NT2/D1 (cell line): ENCODE data around the gene GFOD1.
"Not testable (repeated sequence)": the region's sequence is repeated elsewhere in the genome, so short reads cannot be mapped to it uniquely, and the experiment has no call there.

ENCODE experiments used
- DNase-seq: peaks from one replicate; pipeline ENCODE4 v3.0.0-alpha.2; 2011; ENCODE audit warnings: low read depth, low spot score
- H3K27me3 ChIP-seq: 2 replicates; pipeline ENCODE4 v1.6.0; 2011; ENCODE audit warnings: mild to moderate bottlenecking; ENCODE audit not compliant: insufficient read length, insufficient read depth
- H3K36me3 ChIP-seq: 2 replicates; pipeline ENCODE4 v1.6.1; 2011; ENCODE audit warnings: mild to moderate bottlenecking, low read length, mixed read lengths; ENCODE audit not compliant: insufficient read depth, insufficient read length
- H3K4me1 ChIP-seq: 2 replicates; pipeline ENCODE4 v1.5.1; 2011; ENCODE audit not compliant: insufficient read depth, insufficient read length
- H3K4me3 ChIP-seq: 2 replicates; pipeline ENCODE4 v1.5.1; 2011; ENCODE audit warnings: low read depth; ENCODE audit not compliant: insufficient read length
- H3K9ac ChIP-seq: 2 replicates; pipeline ENCODE4 v1.6.0; 2011; ENCODE audit warnings: low read depth; ENCODE audit not compliant: insufficient read length
- H3K9me3 ChIP-seq: 2 replicates; pipeline ENCODE4 v1.5.1; 2011; ENCODE audit warnings: mild to moderate bottlenecking, low read length; ENCODE audit not compliant: insufficient read depth
- SUZ12 ChIP-seq: IDR thresholded peaks from 2 replicates; pipeline ENCODE4 v1.6.1; 2011; ENCODE audit not compliant: insufficient read length, insufficient read depth; ENCODE audit errors: extremely low read depth
- YY1 ChIP-seq: IDR thresholded peaks from 2 replicates; pipeline ENCODE4 v1.6.1; 2011; ENCODE audit not compliant: insufficient read length, insufficient read depth
- ZNF274 ChIP-seq: IDR thresholded peaks from 2 replicates; pipeline ENCODE4 v1.6.1; 2011; ENCODE audit warnings: mild to moderate bottlenecking, low read depth, low read length

The GFOD1 gene

DNA sequence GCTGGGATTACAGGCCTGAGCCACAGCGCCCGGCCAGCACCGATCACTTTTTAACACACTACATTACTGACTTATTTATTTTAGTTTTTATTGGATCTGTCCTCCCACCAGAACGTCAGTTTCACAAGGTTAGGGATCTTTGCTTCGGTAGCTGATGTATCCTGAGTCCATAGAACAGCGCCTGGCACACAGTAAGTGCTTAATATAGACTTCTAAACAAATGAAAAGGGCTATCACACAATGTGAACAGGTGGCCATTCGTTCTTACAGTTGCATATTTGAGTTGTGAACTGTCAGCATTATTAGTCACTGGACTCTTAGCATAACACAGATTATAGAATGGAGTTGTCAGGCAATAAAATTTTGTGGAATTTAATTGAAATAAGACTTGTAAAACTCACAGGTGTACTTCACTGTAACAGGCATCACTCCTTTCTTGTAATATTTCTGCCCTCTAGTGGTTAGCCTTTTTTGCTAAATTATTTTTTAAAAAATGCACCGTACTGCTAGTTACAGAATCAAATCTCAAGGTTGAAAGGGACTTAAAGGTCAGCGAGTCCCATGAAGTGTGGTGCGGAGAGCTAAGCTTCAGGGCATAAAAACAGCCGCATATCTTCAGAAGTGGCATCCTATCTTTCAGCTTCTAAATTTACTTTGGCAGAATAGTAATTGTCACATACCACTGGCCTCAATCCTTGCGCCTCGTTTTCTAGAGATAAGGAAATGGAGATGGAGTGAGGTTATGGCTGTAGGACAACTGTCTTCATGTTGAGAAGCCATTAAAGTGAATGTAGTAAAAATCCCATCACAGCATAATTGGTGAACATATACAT is 155.7 kb downstream of the GFOD1 start:
- Histone ChIP-seq H3K4me1 (no peaks in the 10 kb centered on the region), H3K27me3 (no peaks in the 10 kb centered on the region), H3K36me3 (no peaks in the 10 kb centered on the region), H3K4me3 (no peak overlapping the region), H3K9me3 (no peaks in the 10 kb centered on the region), H3K9ac (no peak overlapping the region)
- TF ChIP-seq SUZ12 (no peak), YY1 (no peak), ZNF274 (no peak)
- no peak for DNase-seq

DNA sequence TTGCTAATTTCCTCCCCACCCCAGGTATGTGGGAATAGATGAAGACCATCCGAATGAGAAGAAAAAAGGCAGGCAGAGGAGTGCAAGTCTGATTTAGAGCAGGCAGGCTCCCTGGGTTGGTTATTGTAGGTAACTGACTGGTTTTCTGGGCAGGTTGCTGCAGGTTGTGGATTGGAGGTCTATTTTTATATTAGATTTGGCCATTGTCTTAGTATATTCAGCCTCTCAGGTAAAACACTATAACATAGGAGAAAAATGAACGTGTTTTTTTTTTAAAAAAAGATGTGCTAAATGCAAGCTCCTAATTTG is 158.6 kb downstream of the GFOD1 start:
- DNase-seq: no peak

DNA sequence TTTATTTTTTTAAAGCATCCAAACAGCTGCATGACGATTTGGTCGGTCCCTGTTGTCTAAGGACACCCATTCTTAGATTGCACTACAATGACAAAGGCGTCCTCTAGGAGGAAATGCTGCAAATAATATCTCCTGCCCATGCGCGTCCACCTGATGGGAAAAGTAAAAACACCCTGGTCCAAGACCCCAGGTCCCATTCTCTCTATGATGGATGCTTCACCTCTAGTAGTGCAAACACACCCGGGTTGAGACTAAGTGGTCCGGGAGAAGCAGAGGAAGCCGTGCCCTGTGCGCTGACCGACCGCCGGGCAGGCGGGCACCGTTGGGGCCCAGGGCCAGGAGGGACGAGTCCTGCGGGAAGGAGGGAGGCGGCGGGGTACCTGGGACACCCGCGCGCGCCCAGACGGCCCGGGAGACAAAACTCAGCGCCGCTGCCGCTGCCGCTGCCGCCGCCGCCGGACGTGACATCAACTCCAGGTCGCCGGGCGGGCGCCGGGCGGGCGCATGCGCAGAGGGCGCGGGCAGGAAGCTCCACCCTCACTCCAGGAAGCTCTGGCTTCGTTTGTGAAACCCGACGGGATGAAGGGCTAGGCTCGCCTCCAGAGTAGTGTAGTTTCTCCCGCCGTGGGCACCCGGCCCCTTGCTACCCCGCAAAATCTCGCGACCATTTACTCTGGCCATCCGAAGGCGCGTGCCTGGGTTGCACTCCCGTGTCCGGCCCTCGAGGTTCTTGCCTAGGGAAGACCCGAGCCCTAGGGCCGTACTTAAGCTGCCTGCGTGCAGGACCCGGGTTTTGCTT is 159.1 kb downstream of the GFOD1 start, which contains the start of gene TBC1D7:
Gene TBC1D7, minus strand, starts transcription at position 462 of the 799 bp plus-strand sequence. CDS start 1,639 bp downstream, outside the sequence.
- Histone ChIP-seq H3K4me3 (peak within 1 kb of the TSS; percentile 81), H3K27me3 (no peaks in the 10 kb centered on the region), H3K9ac (peak within 1 kb of the TSS; percentile 96), H3K36me3 (peaks cover 18% of the 10 kb centered on the region), H3K9me3 (no peaks in the 10 kb centered on the region), H3K4me1 (no peaks in the 10 kb centered on the region)
- DNase-seq: peak; percentile 78
- no peak for TF ChIP-seq ZNF274

More for the DNA sequence above, 158.6 kb downstream of the GFOD1 start:
- TF ChIP-seq YY1 (no peak), ZNF274 (no peak), SUZ12 (no peak)
- peak overlapping the region; percentile 81 for H3K4me3 ChIP-seq
- H3K27me3 ChIP-seq: no peaks in the 10 kb centered on the region
- H3K36me3 ChIP-seq: peaks cover 14% of the 10 kb centered on the region
- H3K4me1 ChIP-seq: no peaks in the 10 kb centered on the region
- peak overlapping the region; percentile 96 for H3K9ac ChIP-seq
- no peaks in the 10 kb centered on the region for H3K9me3 ChIP-seq

DNA sequence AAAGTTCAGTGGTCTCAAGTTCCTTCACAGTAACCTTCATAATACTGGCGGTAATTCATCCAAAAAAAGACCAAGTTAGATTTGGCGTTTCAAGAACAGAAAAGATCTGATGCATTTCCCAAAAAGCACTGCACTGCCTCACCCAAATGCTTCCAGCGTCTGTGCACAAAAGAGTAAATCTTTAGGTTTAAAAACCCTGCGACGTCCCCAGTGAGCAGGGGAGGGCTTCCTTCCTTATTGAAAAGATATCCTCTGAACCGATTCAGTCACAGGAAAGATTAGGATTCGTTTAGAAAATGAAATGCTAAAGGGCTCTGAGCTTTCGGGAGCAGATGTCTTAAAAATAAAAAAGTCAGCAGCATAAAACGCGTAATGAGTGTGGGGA is 159.7 kb downstream of the GFOD1 start:
- no peak for TF ChIP-seq SUZ12
- no peak for TF ChIP-seq ZNF274
- no peak for TF ChIP-seq YY1
- no peak for DNase-seq
- Histone ChIP-seq H3K4me1 (no peaks in the 10 kb centered on the region), H3K36me3 (peaks cover 21% of the 10 kb centered on the region), H3K9ac (peak overlapping the region; percentile 96), H3K9me3 (no peaks in the 10 kb centered on the region), H3K27me3 (no peaks in the 10 kb centered on the region), H3K4me3 (peak overlapping the region; percentile 81)

DNA sequence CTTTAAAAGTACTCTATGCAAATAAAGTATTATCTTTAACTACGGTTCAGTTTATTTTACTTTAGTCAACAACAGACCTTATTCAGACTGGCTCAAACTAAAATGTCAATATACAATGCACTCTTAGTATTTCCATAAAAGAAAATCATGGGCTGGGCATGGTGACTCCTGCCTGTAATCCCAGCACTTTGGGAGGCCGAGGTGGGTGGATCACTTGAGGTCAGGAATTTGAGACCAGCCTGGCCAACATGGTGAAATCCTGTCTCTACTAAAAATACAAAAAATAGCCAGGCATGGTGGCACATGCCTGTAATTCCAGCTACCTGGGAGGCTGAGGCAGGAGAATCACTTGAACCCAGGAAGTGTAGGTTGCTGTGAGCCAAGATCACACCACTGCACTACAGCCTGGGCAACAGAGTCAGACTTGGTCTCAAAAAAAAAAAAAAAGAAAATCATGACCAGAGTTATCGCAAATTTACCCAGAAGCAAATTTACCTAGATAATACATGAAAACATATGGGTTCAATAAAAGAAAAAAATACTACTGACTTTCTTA is 161.3 kb downstream of the GFOD1 start:
- H3K27me3 ChIP-seq, H3K4me3 ChIP-seq, H3K9me3 ChIP-seq, H3K4me1 ChIP-seq, H3K9ac ChIP-seq, DNase-seq: not testable (repeated sequence)
- peaks cover 34% of the 10 kb centered on the region for H3K36me3 ChIP-seq

DNA sequence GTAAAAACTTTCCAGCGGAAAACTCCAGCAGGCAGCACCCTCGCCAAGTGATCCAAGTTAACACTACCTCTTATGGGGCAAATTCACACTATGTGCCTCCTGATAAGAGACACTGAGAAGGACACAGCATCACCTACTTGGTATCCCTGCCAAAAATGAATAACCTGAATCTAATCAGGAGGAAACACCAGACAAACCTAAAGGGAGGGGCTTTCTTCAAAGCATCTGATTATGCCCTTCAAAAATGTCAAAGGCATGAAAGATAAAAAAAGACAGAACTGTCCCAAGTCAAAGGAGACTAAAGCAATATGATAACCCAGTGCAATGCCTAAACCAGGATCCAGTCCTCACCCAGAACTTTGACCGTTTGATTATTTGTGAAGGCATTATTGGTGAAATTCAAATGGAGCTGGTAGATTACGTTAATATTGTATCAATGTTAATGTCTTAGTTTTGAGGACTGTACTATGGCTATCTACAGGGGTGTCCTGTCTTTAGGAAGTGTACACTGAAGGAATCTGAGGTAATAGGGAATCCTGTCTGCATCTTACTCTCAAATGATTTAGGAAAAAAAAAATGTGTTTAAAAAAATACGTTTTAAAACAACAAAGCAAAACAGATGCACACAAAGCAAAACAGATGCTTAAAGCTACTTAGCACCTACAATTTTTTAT is 167.4 kb downstream of the GFOD1 start:
- H3K4me1 ChIP-seq: no peaks in the 10 kb centered on the region
- TF ChIP-seq YY1 (no peak), ZNF274 (no peak), SUZ12 (no peak)

DNA sequence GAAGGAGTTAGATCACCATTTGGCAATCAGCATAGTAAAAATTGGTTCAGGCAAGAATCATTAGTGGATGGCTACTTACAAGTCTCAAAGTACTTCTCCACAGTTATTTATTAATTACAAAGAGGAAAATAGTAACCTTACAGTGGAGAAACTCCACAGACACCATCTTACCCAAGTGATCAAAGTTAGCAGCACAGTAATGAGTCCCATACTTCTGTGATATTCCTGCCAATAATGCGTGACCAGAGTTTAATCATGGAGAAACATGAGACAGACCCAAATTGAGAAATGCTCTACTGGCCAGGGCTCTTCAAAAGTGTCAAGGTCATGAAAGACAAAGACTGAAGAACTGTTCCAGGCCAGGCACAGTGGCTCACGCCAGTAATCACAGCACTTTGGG is 168.6 kb downstream of the GFOD1 start:
- Histone ChIP-seq H3K4me1 (no peaks in the 10 kb centered on the region), H3K36me3 (peaks cover 80% of the 10 kb centered on the region), H3K27me3 (no peaks in the 10 kb centered on the region), H3K9ac (no peak overlapping the region), H3K9me3 (no peaks in the 10 kb centered on the region), H3K4me3 (no peak overlapping the region)
- no peak for TF ChIP-seq SUZ12
- TF ChIP-seq YY1: no peak
- no peak for TF ChIP-seq ZNF274
- DNase-seq: no peak

More for the DNA sequence above, 167.4 kb downstream of the GFOD1 start:
- no peak for DNase-seq
- H3K4me3 ChIP-seq: no peak overlapping the region
- H3K9ac ChIP-seq: no peak overlapping the region
- no peaks in the 10 kb centered on the region for H3K27me3 ChIP-seq
- no peaks in the 10 kb centered on the region for H3K9me3 ChIP-seq
- peaks cover 81% of the 10 kb centered on the region for H3K36me3 ChIP-seq
